Measurements from ENCODE around the gene WDR82. TPM values are rescaled to one million over a fixed set of nuclear protein-coding genes. Genes with fewer than 3 reads are reported as not detected.
A peak's percentile ranks its signal among the peaks of the same experiment; 100 is the strongest.

Gene WDR82, protein sequence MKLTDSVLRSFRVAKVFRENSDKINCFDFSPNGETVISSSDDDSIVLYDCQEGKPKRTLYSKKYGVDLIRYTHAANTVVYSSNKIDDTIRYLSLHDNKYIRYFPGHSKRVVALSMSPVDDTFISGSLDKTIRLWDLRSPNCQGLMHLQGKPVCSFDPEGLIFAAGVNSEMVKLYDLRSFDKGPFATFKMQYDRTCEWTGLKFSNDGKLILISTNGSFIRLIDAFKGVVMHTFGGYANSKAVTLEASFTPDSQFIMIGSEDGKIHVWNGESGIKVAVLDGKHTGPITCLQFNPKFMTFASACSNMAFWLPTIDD
- total RNA-seq: 10 to 100 TPM; 58.1 to 72.4 TPM
- 10 to 100 TPM; 27.9 to 31.6 TPM for polyA plus RNA-seq
- long read RNA-seq, donor 1, full-length matches to known transcripts: 2 of 30 reads
- long read RNA-seq, donor 1, partial matches to known transcripts: 10 of 30 reads
- long read RNA-seq, donor 1, other reads (novel, unspliced or antisense): 18 of 30 reads
- long read RNA-seq, donor 2, full-length matches to known transcripts: 1 of 8 reads
- long read RNA-seq, donor 2, partial matches to known transcripts: 0 of 8 reads
- long read RNA-seq, donor 2, other reads (novel, unspliced or antisense): 7 of 8 reads

- ATAC-seq (ENCODE audit: low FRiP score) (peak; percentile 98), DNase-seq (peak; percentile 98 to 100)
- H3K27ac ChIP-seq (ENCODE audit: low read depth in 1 of 2, low read length in 2 of 2): peak within 1 kb of the TSS; percentile 50 to 99
- intact Hi-C loops (cut with DNase I): loop anchor here in 1 of 2 donors (5.0 kb wide), 1 partner anchor 41 kb away; the partner anchor contains the start of gene TWF2
- H3K36me3 ChIP-seq (ENCODE audit: control insufficient read depth in 1 of 2, insufficient read depth in 2 of 2, low read length in 1 of 2): peaks cover 0 to 1% of the 10 kb centered on the region in 2 donors
- H3K4me1 ChIP-seq (ENCODE audit: control insufficient read depth in 1 of 2, insufficient read depth in 2 of 2, low read length in 2 of 2): peaks cover 0 to 2% of the 10 kb centered on the region in 2 donors
- no peaks in the 10 kb centered on the region for H3K9me3 ChIP-seq (ENCODE audit: control insufficient read depth, low read length)
- WGBS, 2 donors: 0% methylated on average over 57 to 58 of the region's 58 CpGs
- H3K4me3 ChIP-seq (ENCODE audit: low read length in 2 of 2): peak within 1 kb of the TSS; percentile 61 to 98
- peaks cover 0 to 1% of the 10 kb centered on the region in 2 donors for H3K27me3 ChIP-seq (ENCODE audit: control insufficient read depth in 1 of 2, insufficient read depth in 2 of 2, low read length in 1 of 2)
These were observed at the start of gene WDR82 for GRCh38 chr3:52278510-52279069. WDR82 (minus strand) TSS chr3:52278649; CDS start chr3:52278361, 288 bp downstream.

GRCh38 chr3:52327486-52328290 lies 49.2 kb upstream of the WDR82 start:
- 54 to 62% methylated on average over 5 of the region's 5 CpGs for WGBS, 2 donors
- Histone ChIP-seq H3K9me3 (ENCODE audit: control insufficient read depth, low read length) (no peaks in the 10 kb centered on the region), H3K27me3 (ENCODE audit: control insufficient read depth in 1 of 2, insufficient read depth in 2 of 2, low read length in 1 of 2) (no peaks in the 10 kb centered on the region), H3K4me1 (ENCODE audit: control insufficient read depth in 1 of 2, insufficient read depth in 2 of 2, low read length in 2 of 2) (no peaks in the 10 kb centered on the region), H3K4me3 (ENCODE audit: low read length in 2 of 2) (no peak overlapping the region), H3K27ac (ENCODE audit: low read depth in 1 of 2, low read length in 2 of 2) (no peak overlapping the region), H3K36me3 (ENCODE audit: control insufficient read depth in 1 of 2, insufficient read depth in 2 of 2, low read length in 1 of 2) (peaks cover 0 to 3% of the 10 kb centered on the region in 2 donors)
- no peak for ATAC-seq (ENCODE audit: low FRiP score)
- intact Hi-C loops (cut with DNase I): no loop called here
- DNase-seq: no peak

- no peaks in the 10 kb centered on the region for H3K4me1 ChIP-seq (ENCODE audit: control insufficient read depth in 1 of 2, insufficient read depth in 2 of 2, low read length in 2 of 2)
- H3K27me3 ChIP-seq (ENCODE audit: control insufficient read depth in 1 of 2, insufficient read depth in 2 of 2, low read length in 1 of 2): no peaks in the 10 kb centered on the region
- H3K36me3 ChIP-seq (ENCODE audit: control insufficient read depth in 1 of 2, insufficient read depth in 2 of 2, low read length in 1 of 2): no peaks in the 10 kb centered on the region
- intact Hi-C loops (cut with DNase I): no loop called here
- H3K9me3 ChIP-seq (ENCODE audit: control insufficient read depth, low read length): no peaks in the 10 kb centered on the region
- no peak overlapping the region for H3K27ac ChIP-seq (ENCODE audit: low read depth in 1 of 2, low read length in 2 of 2)
- 82 to 87% methylated on average over 6 of the region's 6 CpGs for WGBS, 2 donors
- H3K4me3 ChIP-seq (ENCODE audit: low read length in 2 of 2): no peak overlapping the region
- DNase-seq (no peak), ATAC-seq (ENCODE audit: low FRiP score) (no peak)
These were observed 48.5 kb upstream of the WDR82 start for GRCh38 chr3:52326976-52327375.

DNA sequence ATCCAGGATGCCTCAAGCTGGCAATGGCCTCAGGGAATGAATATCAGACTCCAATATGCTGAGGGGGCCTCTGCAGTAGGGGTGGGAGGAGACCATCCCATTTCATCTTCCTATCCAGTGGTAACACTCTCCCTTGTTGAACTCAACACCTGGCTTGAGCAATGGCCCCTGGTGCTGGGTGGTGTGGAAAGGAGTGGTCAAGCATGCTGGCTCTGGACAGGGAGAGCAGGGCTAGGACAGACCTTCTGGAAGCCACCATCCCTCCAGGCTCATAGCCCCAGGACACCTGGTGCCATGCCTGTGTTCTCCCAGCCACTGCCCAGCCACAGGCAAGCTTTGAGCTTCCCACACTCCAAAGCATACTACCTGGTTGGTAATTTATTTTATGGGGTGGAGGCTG lies 47.2 kb upstream of the WDR82 start:
- H3K9me3 ChIP-seq (ENCODE audit: control insufficient read depth, low read length): no peaks in the 10 kb centered on the region
- H3K27me3 ChIP-seq (ENCODE audit: control insufficient read depth in 1 of 2, insufficient read depth in 2 of 2, low read length in 1 of 2): no peaks in the 10 kb centered on the region
- no peaks in the 10 kb centered on the region for H3K4me1 ChIP-seq (ENCODE audit: control insufficient read depth in 1 of 2, insufficient read depth in 2 of 2, low read length in 2 of 2)
- DNase-seq (no peak), ATAC-seq (ENCODE audit: low FRiP score) (no peak)
- intact Hi-C loops (cut with DNase I): no loop called here
- H3K36me3 ChIP-seq (ENCODE audit: control insufficient read depth in 1 of 2, insufficient read depth in 2 of 2, low read length in 1 of 2): no peaks in the 10 kb centered on the region
- H3K4me3 ChIP-seq (ENCODE audit: low read length in 2 of 2): no peak overlapping the region
- no peak overlapping the region for H3K27ac ChIP-seq (ENCODE audit: low read depth in 1 of 2, low read length in 2 of 2)

DNA sequence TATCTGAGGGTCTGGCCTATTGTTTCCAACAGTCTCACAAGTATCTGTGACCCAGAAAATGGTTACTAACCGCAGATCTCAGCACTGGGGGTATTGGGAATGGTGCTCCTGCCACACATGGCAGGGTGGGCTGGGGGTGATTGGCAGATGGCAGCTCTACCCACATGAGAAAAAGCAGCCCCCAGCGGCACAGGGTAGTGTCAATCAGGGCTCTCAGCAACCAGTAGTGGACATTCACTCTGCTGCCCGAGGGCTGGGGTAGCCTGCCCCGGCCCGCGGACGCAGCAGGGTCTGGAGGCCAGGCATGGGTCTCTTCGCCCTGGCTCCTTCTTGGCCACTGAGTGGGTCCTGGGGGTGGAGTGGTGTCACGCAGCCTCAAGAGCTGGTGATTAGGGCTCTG lies 46.2 kb upstream of the WDR82 start:
- no peaks in the 10 kb centered on the region for H3K4me1 ChIP-seq (ENCODE audit: control insufficient read depth in 1 of 2, insufficient read depth in 2 of 2, low read length in 2 of 2)
- H3K36me3 ChIP-seq (ENCODE audit: control insufficient read depth in 1 of 2, insufficient read depth in 2 of 2, low read length in 1 of 2): no peaks in the 10 kb centered on the region
- H3K27me3 ChIP-seq (ENCODE audit: control insufficient read depth in 1 of 2, insufficient read depth in 2 of 2, low read length in 1 of 2): no peaks in the 10 kb centered on the region
- WGBS, 2 donors: 85 to 91% methylated on average over 9 of the region's 9 CpGs
- ATAC-seq (ENCODE audit: low FRiP score) (no peak), DNase-seq (no peak)
- no peaks in the 10 kb centered on the region for H3K9me3 ChIP-seq (ENCODE audit: control insufficient read depth, low read length)
- intact Hi-C loops (cut with DNase I): no loop called here
- H3K27ac ChIP-seq (ENCODE audit: low read depth in 1 of 2, low read length in 2 of 2): no peak overlapping the region
- H3K4me3 ChIP-seq (ENCODE audit: low read length in 2 of 2): no peak overlapping the region

GRCh38 chr3:52323526-52324295 lies 45.3 kb upstream of the WDR82 start:
- WGBS, 2 donors: 77 to 85% methylated on average over 11 of the region's 11 CpGs
- Histone ChIP-seq H3K27ac (ENCODE audit: low read depth in 1 of 2, low read length in 2 of 2) (no peak overlapping the region), H3K27me3 (ENCODE audit: control insufficient read depth in 1 of 2, insufficient read depth in 2 of 2, low read length in 1 of 2) (no peaks in the 10 kb centered on the region), H3K4me3 (ENCODE audit: low read length in 2 of 2) (no peak overlapping the region), H3K4me1 (ENCODE audit: control insufficient read depth in 1 of 2, insufficient read depth in 2 of 2, low read length in 2 of 2) (no peaks in the 10 kb centered on the region), H3K9me3 (ENCODE audit: control insufficient read depth, low read length) (no peaks in the 10 kb centered on the region), H3K36me3 (ENCODE audit: control insufficient read depth in 1 of 2, insufficient read depth in 2 of 2, low read length in 1 of 2) (no peaks in the 10 kb centered on the region)
- ATAC-seq (ENCODE audit: low FRiP score) (no peak), DNase-seq (no peak)
- intact Hi-C loops (cut with DNase I): no loop called here

DNA sequence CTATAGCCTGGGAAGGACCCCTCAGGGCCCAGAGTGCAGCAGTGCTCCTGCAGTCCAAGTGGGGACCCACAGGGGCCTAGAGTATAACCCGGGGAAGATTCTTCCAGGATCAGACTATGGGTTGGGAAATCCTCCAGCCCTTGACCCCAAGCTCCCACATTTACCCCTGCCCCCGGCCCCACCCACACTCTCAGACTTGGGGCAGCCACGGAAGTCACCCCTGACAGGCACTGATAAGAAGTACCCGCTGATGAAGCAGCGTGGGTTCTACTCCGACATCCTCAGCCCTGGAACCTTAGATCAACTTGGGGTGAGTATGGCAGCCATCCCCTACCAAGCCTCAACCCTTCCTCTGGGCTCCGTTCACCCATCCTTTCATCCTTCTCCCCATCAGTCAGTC lies 44.0 kb upstream of the WDR82 start:
- ATAC-seq (ENCODE audit: low FRiP score) (no peak), DNase-seq (no peak)
- no peaks in the 10 kb centered on the region for H3K36me3 ChIP-seq (ENCODE audit: control insufficient read depth in 1 of 2, insufficient read depth in 2 of 2, low read length in 1 of 2)
- no peak overlapping the region for H3K4me3 ChIP-seq (ENCODE audit: low read length in 2 of 2)
- H3K9me3 ChIP-seq (ENCODE audit: control insufficient read depth, low read length): no peaks in the 10 kb centered on the region
- H3K4me1 ChIP-seq (ENCODE audit: control insufficient read depth in 1 of 2, insufficient read depth in 2 of 2, low read length in 2 of 2): no peaks in the 10 kb centered on the region
- no peaks in the 10 kb centered on the region for H3K27me3 ChIP-seq (ENCODE audit: control insufficient read depth in 1 of 2, insufficient read depth in 2 of 2, low read length in 1 of 2)
- 89 to 99% methylated on average over 7 of the region's 7 CpGs for WGBS, 2 donors
- H3K27ac ChIP-seq (ENCODE audit: low read depth in 1 of 2, low read length in 2 of 2): no peak overlapping the region
- intact Hi-C loops (cut with DNase I): no loop called here

DNA sequence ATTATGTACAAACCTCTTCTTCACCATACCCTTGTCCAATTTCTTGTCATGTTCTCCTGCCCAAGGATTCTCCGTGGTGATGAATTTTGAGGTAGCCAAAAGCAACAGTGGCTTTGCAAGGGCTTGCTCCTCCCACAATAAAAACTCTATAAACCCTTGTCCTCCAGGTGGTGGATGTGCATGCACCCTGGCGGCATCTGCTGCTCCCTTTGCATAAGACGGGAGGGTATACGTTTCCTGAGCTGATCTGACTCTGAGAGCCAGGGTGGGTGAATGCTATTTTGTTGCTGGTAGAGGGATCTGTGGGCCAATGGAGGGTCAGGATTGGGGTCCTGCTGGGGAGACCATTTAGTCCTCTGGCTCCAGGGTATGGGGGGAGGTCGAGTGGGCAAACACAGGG lies 43.0 kb upstream of the WDR82 start:
- no peaks in the 10 kb centered on the region for H3K36me3 ChIP-seq (ENCODE audit: control insufficient read depth in 1 of 2, insufficient read depth in 2 of 2, low read length in 1 of 2)
- no peaks in the 10 kb centered on the region for H3K27me3 ChIP-seq (ENCODE audit: control insufficient read depth in 1 of 2, insufficient read depth in 2 of 2, low read length in 1 of 2)
- no peak for ATAC-seq (ENCODE audit: low FRiP score)
- H3K27ac ChIP-seq (ENCODE audit: low read depth in 1 of 2, low read length in 2 of 2): no peak overlapping the region
- no peak overlapping the region for H3K4me3 ChIP-seq (ENCODE audit: low read length in 2 of 2)
- 84 to 90% methylated on average over 5 of the region's 5 CpGs for WGBS, 2 donors
- no peaks in the 10 kb centered on the region for H3K4me1 ChIP-seq (ENCODE audit: control insufficient read depth in 1 of 2, insufficient read depth in 2 of 2, low read length in 2 of 2)
- no peaks in the 10 kb centered on the region for H3K9me3 ChIP-seq (ENCODE audit: control insufficient read depth, low read length)
- intact Hi-C loops (cut with DNase I): no loop called here
- no peak for DNase-seq
